SU-DHL-6 (cell line): Measurements from ENCODE around the gene ITSN1.

Source experiments
- H2AFZ ChIP-seq: fragments of 200-600 bp; sonication (generic); 2 replicates; pipeline ENCODE4 v1.6.1; 2014; ENCODE audit warnings: low read depth, mild to moderate bottlenecking, moderate library complexity, mixed read lengths, antibody characterized with exemption, low read length; ENCODE audit not compliant: severe bottlenecking
- H3F3A ChIP-seq: fragments of 200-600 bp; shearing (Covaris generic); 2 replicates; pipeline ENCODE4 v1.6.0; 2016; ENCODE audit warnings: antibody characterized with exemption, mild to moderate bottlenecking; ENCODE audit not compliant: insufficient read depth
- H3K27ac ChIP-seq: fragments of 200-600 bp; sonication (generic); 2 replicates; pipeline ENCODE4 v1.5.1; 2016; ENCODE audit warnings: low read depth, mild to moderate bottlenecking, low read length, moderate library complexity, mixed read lengths
- H3K27me3 ChIP-seq: fragments of 200-600 bp; sonication (generic), shearing (Covaris generic); 2 replicates; pipeline ENCODE4 v1.6.0; 2014; ENCODE audit warnings: mild to moderate bottlenecking, low read length
- H3K36me3 ChIP-seq: fragments of 200-600 bp; sonication (generic); 2 replicates; pipeline ENCODE4 v1.6.1; 2014; ENCODE audit warnings: mild to moderate bottlenecking, low read length, mixed read lengths
- H3K4me2 ChIP-seq: fragments of 300-600, 200-600 bp; shearing (Covaris generic), sonication (generic); 2 replicates; pipeline ENCODE4 v1.6.0; 2014; ENCODE audit warnings: low read length, low read depth, mild to moderate bottlenecking; ENCODE audit not compliant: poor library complexity, severe bottlenecking
- H3K4me3 ChIP-seq: fragments of 200-600 bp; sonication (generic); 2 replicates; pipeline ENCODE4 v1.5.1; 2014; ENCODE audit warnings: antibody characterized with exemption, low read length, mild to moderate bottlenecking, mixed read lengths; ENCODE audit not compliant: insufficient read depth, poor library complexity, severe bottlenecking
- H3K79me2 ChIP-seq: fragments of 200-600 bp; sonication (generic); 2 replicates; pipeline ENCODE4 v1.6.1; 2014; ENCODE audit warnings: mild to moderate bottlenecking, low read length, moderate library complexity; ENCODE audit not compliant: insufficient read depth
- H3K9ac ChIP-seq: fragments of 200-600 bp; sonication (generic); 2 replicates; pipeline ENCODE4 v1.7.0; 2014; ENCODE audit warnings: mild to moderate bottlenecking, low read length
- H3K9me2 ChIP-seq: fragments of 200-600 bp; sonication (generic); replicated peaks from 2 replicates; pipeline ENCODE4 v1.6.1; 2014; ENCODE audit warnings: low read length; ENCODE audit not compliant: insufficient read depth
- H3K9me3 ChIP-seq: fragments of 200-600 bp; sonication (generic); 2 replicates; pipeline ENCODE4 v1.6.1; 2014; ENCODE audit warnings: low read length, mixed read lengths; ENCODE audit not compliant: insufficient read depth
- H4K20me1 ChIP-seq: fragments of 200-600 bp; sonication (generic); 2 replicates; pipeline ENCODE4 v1.6.1; 2014; ENCODE audit warnings: low read depth, mild to moderate bottlenecking, antibody characterized with exemption, low read length, moderate library complexity, mixed read lengths
- EZH2phosphoT487 ChIP-seq: fragments of 200-600 bp; sonication (generic), shearing (Covaris generic); conservative IDR thresholded peaks from 2 replicates; pipeline ENCODE4 v1.6.1; 2018; ENCODE audit warnings: mild to moderate bottlenecking, antibody characterized with exemption, low read length, moderate library complexity, mixed read lengths
- TF ChIP-seq, protein P1 (sequence below): fragments of 200-600 bp; sonication (generic); IDR thresholded peaks from one replicate; pipeline ENCODE4 v1.5.1; 2017; ENCODE audit warnings: antibody characterized with exemption, mild to moderate bottlenecking, low read length, moderate library complexity; ENCODE audit not compliant: insufficient read depth, poor library complexity, severe bottlenecking

Gene ITSN1

DNA sequence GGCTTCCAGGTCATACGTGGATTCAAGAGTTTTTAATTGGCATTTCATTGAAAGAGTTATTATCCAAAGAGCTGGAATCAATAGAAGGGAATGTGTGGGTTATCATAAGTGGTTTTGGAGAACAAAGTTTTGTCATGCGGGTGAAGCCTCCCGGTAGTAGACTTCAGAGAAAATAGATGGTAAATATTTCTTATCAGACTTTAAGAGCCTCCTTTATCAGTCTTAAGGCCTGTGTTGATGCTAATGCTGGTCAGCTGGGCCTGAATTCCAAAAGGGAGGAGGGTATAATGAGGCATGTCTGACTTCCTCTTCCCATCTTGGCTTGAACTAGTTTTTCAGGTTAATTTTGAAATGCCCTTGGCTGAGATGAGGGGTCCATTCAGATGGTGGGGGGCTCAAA lies 89.7 kb downstream of the ITSN1 start:
- Histone ChIP-seq H3K27ac (no peak overlapping the region), H3K9ac (no peak overlapping the region), H2AFZ (no peak overlapping the region), H3K36me3 (no peaks in the 10 kb centered on the region), H3K4me2 (no peak overlapping the region), H3K4me3 (no peak overlapping the region), H3K9me2 (no peaks in the 10 kb centered on the region), H3F3A (no peaks in the 10 kb centered on the region), H3K27me3 (no peaks in the 10 kb centered on the region), H3K9me3 (no peaks in the 10 kb centered on the region), H4K20me1 (no peaks in the 10 kb centered on the region), H3K79me2 (no peaks in the 10 kb centered on the region)
- no peak for TF ChIP-seq EZH2phosphoT487
- TF ChIP-seq, protein P1, sequence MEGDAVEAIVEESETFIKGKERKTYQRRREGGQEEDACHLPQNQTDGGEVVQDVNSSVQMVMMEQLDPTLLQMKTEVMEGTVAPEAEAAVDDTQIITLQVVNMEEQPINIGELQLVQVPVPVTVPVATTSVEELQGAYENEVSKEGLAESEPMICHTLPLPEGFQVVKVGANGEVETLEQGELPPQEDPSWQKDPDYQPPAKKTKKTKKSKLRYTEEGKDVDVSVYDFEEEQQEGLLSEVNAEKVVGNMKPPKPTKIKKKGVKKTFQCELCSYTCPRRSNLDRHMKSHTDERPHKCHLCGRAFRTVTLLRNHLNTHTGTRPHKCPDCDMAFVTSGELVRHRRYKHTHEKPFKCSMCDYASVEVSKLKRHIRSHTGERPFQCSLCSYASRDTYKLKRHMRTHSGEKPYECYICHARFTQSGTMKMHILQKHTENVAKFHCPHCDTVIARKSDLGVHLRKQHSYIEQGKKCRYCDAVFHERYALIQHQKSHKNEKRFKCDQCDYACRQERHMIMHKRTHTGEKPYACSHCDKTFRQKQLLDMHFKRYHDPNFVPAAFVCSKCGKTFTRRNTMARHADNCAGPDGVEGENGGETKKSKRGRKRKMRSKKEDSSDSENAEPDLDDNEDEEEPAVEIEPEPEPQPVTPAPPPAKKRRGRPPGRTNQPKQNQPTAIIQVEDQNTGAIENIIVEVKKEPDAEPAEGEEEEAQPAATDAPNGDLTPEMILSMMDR, result no peak

DNA sequence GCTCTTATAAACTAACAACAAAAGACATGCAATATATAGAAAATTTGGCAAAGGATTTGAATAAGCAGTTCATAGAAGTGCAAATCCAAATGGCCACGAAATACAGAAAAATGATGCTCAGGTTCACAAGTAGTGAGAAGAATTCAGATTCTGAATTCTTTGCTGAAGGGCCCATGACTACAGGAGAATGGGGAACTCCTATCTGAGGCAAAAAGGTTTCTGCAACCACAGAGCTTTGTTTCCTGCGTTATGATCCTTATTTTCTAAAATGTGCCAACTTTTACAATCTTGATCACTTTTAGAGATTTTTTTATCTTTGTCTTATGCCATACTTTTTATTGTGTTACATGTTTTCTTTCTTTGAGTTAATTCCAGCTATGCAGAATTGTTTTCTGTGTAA lies 91.3 kb downstream of the ITSN1 start:
- Histone ChIP-seq H3F3A (no peaks in the 10 kb centered on the region), H2AFZ (no peak overlapping the region), H3K4me2 (no peak overlapping the region), H3K36me3 (no peaks in the 10 kb centered on the region), H4K20me1 (no peaks in the 10 kb centered on the region), H3K9me3 (no peaks in the 10 kb centered on the region), H3K9me2 (no peaks in the 10 kb centered on the region), H3K27me3 (no peaks in the 10 kb centered on the region), H3K27ac (no peak overlapping the region), H3K79me2 (no peaks in the 10 kb centered on the region), H3K4me3 (no peak overlapping the region), H3K9ac (no peak overlapping the region)
- TF ChIP-seq, protein P1, result no peak
- no peak for TF ChIP-seq EZH2phosphoT487

DNA sequence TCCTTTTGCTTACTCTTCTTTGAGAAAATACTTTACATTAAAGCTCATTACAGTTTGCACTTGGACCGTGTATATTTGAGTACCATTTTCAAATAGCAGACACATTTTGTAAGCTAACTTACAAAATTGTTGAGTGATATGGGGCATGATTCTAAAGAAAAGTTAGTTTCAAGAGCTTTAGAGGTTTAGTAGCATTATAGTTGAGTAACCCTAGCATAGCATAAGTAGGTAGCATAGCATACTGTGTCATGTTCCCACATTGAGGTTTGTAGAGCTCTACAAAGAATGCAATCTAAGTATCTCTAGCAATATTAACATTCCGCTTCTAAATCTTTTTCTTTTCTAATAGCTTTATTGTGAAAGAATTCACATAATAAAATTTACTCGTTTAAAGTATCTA lies 92.0 kb downstream of the ITSN1 start:
- H3K79me2 ChIP-seq, result no peaks in the 10 kb centered on the region
- H3F3A ChIP-seq, result no peaks in the 10 kb centered on the region
- H2AFZ ChIP-seq, result no peak overlapping the region
- no peaks in the 10 kb centered on the region for H3K9me3 ChIP-seq
- no peaks in the 10 kb centered on the region for H3K9me2 ChIP-seq
- no peak overlapping the region for H3K4me2 ChIP-seq
- no peak overlapping the region for H3K4me3 ChIP-seq
- H3K9ac ChIP-seq, result no peak overlapping the region
- H3K27me3 ChIP-seq, result no peaks in the 10 kb centered on the region
- H3K27ac ChIP-seq, result no peak overlapping the region
- no peaks in the 10 kb centered on the region for H4K20me1 ChIP-seq
- TF ChIP-seq EZH2phosphoT487, result no peak
- TF ChIP-seq, protein P1, result no peak
- H3K36me3 ChIP-seq, result no peaks in the 10 kb centered on the region

DNA sequence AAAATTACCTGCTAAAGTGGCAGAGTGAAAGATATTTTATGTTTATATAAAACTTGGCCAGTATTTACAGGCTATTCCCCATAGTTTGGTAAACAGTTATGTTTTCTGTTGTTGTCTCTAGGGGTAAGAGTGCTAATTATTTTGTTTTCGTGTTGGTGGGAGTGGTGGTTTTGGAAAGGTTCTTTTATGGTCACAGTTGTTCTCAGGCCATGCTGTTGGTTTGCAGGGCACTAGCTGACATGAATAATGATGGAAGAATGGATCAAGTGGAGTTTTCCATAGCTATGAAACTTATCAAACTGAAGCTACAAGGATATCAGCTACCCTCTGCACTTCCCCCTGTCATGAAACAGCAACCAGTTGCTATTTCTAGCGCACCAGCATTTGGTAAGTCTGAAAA lies 92.5 kb downstream of the ITSN1 start:
- no peak overlapping the region for H3K9ac ChIP-seq
- H3K79me2 ChIP-seq, result no peaks in the 10 kb centered on the region
- H4K20me1 ChIP-seq, result no peaks in the 10 kb centered on the region
- no peaks in the 10 kb centered on the region for H3K36me3 ChIP-seq
- H3K9me2 ChIP-seq, result no peaks in the 10 kb centered on the region
- no peaks in the 10 kb centered on the region for H3F3A ChIP-seq
- no peak overlapping the region for H3K4me3 ChIP-seq
- H3K9me3 ChIP-seq, result no peaks in the 10 kb centered on the region
- TF ChIP-seq, protein P1, result no peak
- no peak for TF ChIP-seq EZH2phosphoT487
- H3K27me3 ChIP-seq, result no peaks in the 10 kb centered on the region
- H3K27ac ChIP-seq, result no peak overlapping the region
- no peak overlapping the region for H3K4me2 ChIP-seq
- no peak overlapping the region for H2AFZ ChIP-seq
